SK-N-SH (cell line): ENCODE results near the gene TLE5. TPM values are rescaled to one million over a fixed set of nuclear protein-coding genes. Genes with fewer than 3 reads are reported as not detected.

Source experiments
- CTCF ChIA-PET: fragments of 300-600, 350-600 bp; formaldehyde crosslinking; extraction: SDS; loops from one replicate; lab custom pipeline; 2021; lab: Yijun Ruan, JAX
- POLR2A ChIA-PET: fragments of 350-600 bp; sonication (Branson Sonifier 250); formaldehyde crosslinking; extraction: SDS; loops from one replicate; lab custom pipeline; 2020; ENCODE audit warnings: antibody characterized with exemption, inconsistent platforms; lab: Yijun Ruan, JAX
- DNase-seq: peaks from one replicate; pipeline ENCODE4 v3.0.0; 2012
- H2AFZ ChIP-seq: fragments of 200-600 bp; sonication (generic); 2 replicates; pipeline ENCODE4 v1.8.1; 2016; ENCODE audit warnings: antibody characterized with exemption, mild to moderate bottlenecking, low read depth
- H3F3A ChIP-seq: fragments of 200-600 bp; sonication (generic); replicated peaks from 2 replicates; pipeline ENCODE3; 2016; ENCODE audit warnings: antibody characterized with exemption, mild to moderate bottlenecking; ENCODE audit not compliant: insufficient read depth
- H3K27ac ChIP-seq, 2 experiments: fragments of 200-500 bp in 1 of 2; fragments of 200-600 bp in 1 of 2; sonication (Bioruptor generic) in 1 of 2; sonication (generic), shearing (Covaris generic) in 1 of 2; 2 replicates each; pipeline versions ENCODE4 v1.5.1 to v1.6.1; 2014 to 2016; ENCODE audit warnings: low read depth in 2 of 2, inconsistent platforms in 1 of 2, low read length in 1 of 2, mild to moderate bottlenecking in 1 of 2, mixed read lengths in 1 of 2
- H3K27me3 ChIP-seq: fragments of 200-600 bp; sonication (generic), shearing (Covaris generic); 2 replicates; pipeline ENCODE4 v1.6.1; 2016; ENCODE audit warnings: mixed run types; ENCODE audit not compliant: insufficient read depth
- H3K36me3 ChIP-seq, 2 experiments: fragments of 200-500 bp in 1 of 2; fragments of 200-600 bp in 1 of 2; sonication (Bioruptor generic) in 1 of 2; sonication (generic) in 1 of 2; replicated peaks in 1 of 2; 2 replicates each; pipeline versions ENCODE3 to v1.5.1; 2014 to 2016; ENCODE audit warnings: low read length in 1 of 2, mild to moderate bottlenecking in 1 of 2; ENCODE audit not compliant: insufficient read depth in 2 of 2, control insufficient read depth in 1 of 2
- H3K4me1 ChIP-seq, 2 experiments: fragments of 200-500 bp in 1 of 2; fragments of 200-600 bp in 1 of 2; sonication (Bioruptor generic) in 1 of 2; sonication (generic), shearing (Covaris generic) in 1 of 2; 2 replicates each; pipeline versions ENCODE4 v1.5.1 to v1.6.1; 2014 to 2016; ENCODE audit warnings: low read depth in 1 of 2, low read length in 1 of 2, mixed run types in 1 of 2; ENCODE audit not compliant: insufficient read depth in 2 of 2, control insufficient read depth in 1 of 2
- H3K4me2 ChIP-seq: fragments of 200-600 bp; sonication (generic), shearing (Covaris generic); 2 replicates; pipeline ENCODE4 v1.6.1; 2017; ENCODE audit warnings: mixed run types
- H3K4me3 ChIP-seq, 2 experiments: fragments of 200-500 bp in 1 of 2; fragments of 200-600 bp in 1 of 2; sonication (Bioruptor generic) in 1 of 2; sonication (generic), shearing (Covaris generic) in 1 of 2; 2 replicates each; pipeline versions ENCODE4 v1.5.1 to v1.8.1; 2014 to 2016; ENCODE audit warnings: low read depth in 2 of 2, inconsistent platforms in 1 of 2, low read length in 1 of 2, mild to moderate bottlenecking in 1 of 2, mixed read lengths in 1 of 2, moderate library complexity in 1 of 2
- H3K79me2 ChIP-seq: fragments of 200-600 bp; sonication (generic); 2 replicates; pipeline ENCODE4 v1.8.1; 2017; ENCODE audit warnings: mild to moderate bottlenecking; ENCODE audit not compliant: insufficient read depth
- H3K9ac ChIP-seq: fragments of 200-600 bp; sonication (generic); 2 replicates; pipeline ENCODE4 v1.6.1; 2017; ENCODE audit warnings: mixed run types
- H3K9me2 ChIP-seq: fragments of 200-600 bp; sonication (generic); 2 replicates; pipeline ENCODE4 v1.6.1; 2017; ENCODE audit warnings: mixed run types
- H3K9me3 ChIP-seq: fragments of 200-600 bp; sonication (generic); 2 replicates; pipeline ENCODE4 v1.6.1; 2017; ENCODE audit warnings: mixed run types, mild to moderate bottlenecking, moderate library complexity
- H4K20me1 ChIP-seq: fragments of 200-600 bp; sonication (generic); 2 replicates; pipeline ENCODE4 v1.6.1; 2017; ENCODE audit warnings: mild to moderate bottlenecking, mixed run types; ENCODE audit not compliant: insufficient read depth
- CHD2 ChIP-seq: fragments of 150-350 bp; IDR thresholded peaks from 2 replicates; pipeline ENCODE4 v1.6.1; 2018; ENCODE audit warnings: low read length; ENCODE audit not compliant: partially characterized antibody
- CTCF ChIP-seq: fragments of 200-600 bp; sonication (generic); IDR thresholded peaks from 2 replicates; pipeline ENCODE4 v1.6.1; 2017; ENCODE audit warnings: antibody characterized with exemption, mild to moderate bottlenecking, moderate library complexity
- ELF1 ChIP-seq: IDR thresholded peaks from 2 replicates; pipeline ENCODE4 v1.4.0; 2012
- FOXJ3 ChIP-seq: sonication (generic); formaldehyde crosslinking; IDR thresholded peaks from 2 replicates; pipeline ENCODE4 v1.5.1; 2020; ENCODE audit warnings: mild to moderate bottlenecking, missing genetic modification reagents
- GATA2 ChIP-seq: sonication (generic); formaldehyde crosslinking; IDR thresholded peaks from 2 replicates; pipeline ENCODE4 v1.5.0; 2020; ENCODE audit warnings: mild to moderate bottlenecking, missing genetic modification reagents
- MXI1 ChIP-seq: IDR thresholded peaks from 2 replicates; pipeline ENCODE4 v1.6.1; 2012; ENCODE audit warnings: mild to moderate bottlenecking, low read depth, low read length, improper control_type of control experiment
- NFIC ChIP-seq: IDR thresholded peaks from 2 replicates; pipeline ENCODE4 v1.4.0; 2012; ENCODE audit warnings: borderline replicate concordance
- PBX3 ChIP-seq: IDR thresholded peaks from 2 replicates; pipeline ENCODE4; 2012
- POLR2AphosphoS5 ChIP-seq: IDR thresholded peaks from 2 replicates; pipeline ENCODE4 v1.6.1; 2012; ENCODE audit warnings: low read depth, low read length
- RAD21 ChIP-seq: IDR thresholded peaks from 2 replicates; pipeline ENCODE4 v1.6.1; 2012; ENCODE audit warnings: mild to moderate bottlenecking, low read length
- RFX5 ChIP-seq: IDR thresholded peaks from 2 replicates; pipeline ENCODE4 v1.6.1; 2012; ENCODE audit warnings: mild to moderate bottlenecking, improper control_type of control experiment, low read length
- RXRA ChIP-seq: IDR thresholded peaks from 2 replicates; pipeline ENCODE4 v1.4.0; 2012; ENCODE audit warnings: low read depth, mild to moderate bottlenecking, borderline replicate concordance
- SIN3A ChIP-seq: IDR thresholded peaks from 2 replicates; pipeline ENCODE4 v1.6.1; 2012; ENCODE audit warnings: low read depth, mild to moderate bottlenecking, low read length, moderate library complexity, borderline replicate concordance
- TAF1 ChIP-seq: IDR thresholded peaks from 2 replicates; pipeline ENCODE4 v1.6.1; 2012; ENCODE audit warnings: low read depth, mild to moderate bottlenecking, low read length, moderate library complexity, borderline replicate concordance
- TCF12 ChIP-seq: IDR thresholded peaks from 2 replicates; pipeline ENCODE4 v1.4.0; 2012
- TEAD4 ChIP-seq: IDR thresholded peaks from 2 replicates; pipeline ENCODE4 v1.4.0; 2012; ENCODE audit warnings: mild to moderate bottlenecking, borderline replicate concordance; ENCODE audit not compliant: insufficient read depth
- USF2 ChIP-seq: fragments of 150-350 bp; IDR thresholded peaks from 2 replicates; pipeline ENCODE4 v1.6.1; 2017; ENCODE audit warnings: antibody characterized with exemption, low read length, low read depth, borderline replicate concordance
- ZBTB33 ChIP-seq: IDR thresholded peaks from 2 replicates; pipeline ENCODE4 v1.4.0; 2012; ENCODE audit warnings: low read depth, borderline replicate concordance
- WGBS: methylation state at CpG from one replicate; pipeline ENCODE4 v1.1.6; 2017; ENCODE audit warnings: low lambda C conversion rate; 5-methylcytosine and 5-hydroxymethylcytosine counted together
- polyA plus RNA-seq, 3 experiments: library from polyadenylated mRNA; depleted of rRNA; stranded (reverse); fragments of >200 nt; gene quantifications; 2 replicates each; pipeline ENCODE4 v1.2.3, GENCODE V29; 2012

The TLE5 gene
- polyA plus RNA-seq, 1 of the 3 experiments (the other 2 are of a cell fraction), result 519 TPM

- CTCF ChIA-PET, result interaction anchor here (1.6 to 12.3 kb wide), 4 partner anchors 25 to 136 kb away, joined by 3 to 154 read pairs (median 12); no protein-coding TSS in a partner anchor
- POLR2A ChIA-PET, result no interaction called here
- Histone ChIP-seq H3F3A (no peaks in the 10 kb centered on the region), H3K9me3 (no peaks in the 10 kb centered on the region), H3K27ac (no peak overlapping the region), H3K9me2 (no peaks in the 10 kb centered on the region), H3K4me3 (no peak overlapping the region), H4K20me1 (peaks cover 93% of the 10 kb centered on the region), H2AFZ (no peak overlapping the region), H3K79me2 (peaks cover 95% of the 10 kb centered on the region), H3K4me2 (no peak overlapping the region), H3K9ac (no peak overlapping the region), H3K27me3 (no peaks in the 10 kb centered on the region), H3K4me1 (peaks cover 0 to 22% of the 10 kb centered on the region in 2 experiments; a peak in 1 of 4 replicates), H3K36me3 (no peaks in the 10 kb centered on the region)
- WGBS, result 84% methylated on average over 8 of the region's 14 CpGs
- TF ChIP-seq ELF1, result no peak
- no peak for TF ChIP-seq CHD2
- TF ChIP-seq GATA2 (CRISPR knock-in tag), result no peak
- no peak for TF ChIP-seq FOXJ3 (CRISPR knock-in tag)
- TF ChIP-seq TEAD4, result no peak
- TF ChIP-seq SIN3A, result no peak
- TF ChIP-seq CTCF, result no peak
- TF ChIP-seq POLR2AphosphoS5, result no peak
- TF ChIP-seq TAF1, result no peak
- TF ChIP-seq MXI1, result no peak
- no peak for TF ChIP-seq USF2
- no peak for TF ChIP-seq PBX3
- no peak for TF ChIP-seq ZBTB33
- TF ChIP-seq TCF12, result no peak
- no peak for TF ChIP-seq RFX5
- no peak for TF ChIP-seq RXRA
- no peak for TF ChIP-seq RAD21
- no peak for TF ChIP-seq NFIC
- DNase-seq, result no peak
Observed at GRCh38 chr19:3100331-3100730, 38.0 kb upstream of the TLE5 start.
